Measurements from ENCODE around the gene STARD8. TPM values are rescaled to one million over a fixed set of nuclear protein-coding genes. Genes with fewer than 3 reads are reported as not detected.
"Not testable (repeated sequence)": the region's sequence is repeated elsewhere in the genome, so short reads cannot be mapped to it uniquely, and the experiment has no call there.

Gene STARD8
- total RNA-seq, 1 experiment from 2014 or later = 0.11 TPM

DNA sequence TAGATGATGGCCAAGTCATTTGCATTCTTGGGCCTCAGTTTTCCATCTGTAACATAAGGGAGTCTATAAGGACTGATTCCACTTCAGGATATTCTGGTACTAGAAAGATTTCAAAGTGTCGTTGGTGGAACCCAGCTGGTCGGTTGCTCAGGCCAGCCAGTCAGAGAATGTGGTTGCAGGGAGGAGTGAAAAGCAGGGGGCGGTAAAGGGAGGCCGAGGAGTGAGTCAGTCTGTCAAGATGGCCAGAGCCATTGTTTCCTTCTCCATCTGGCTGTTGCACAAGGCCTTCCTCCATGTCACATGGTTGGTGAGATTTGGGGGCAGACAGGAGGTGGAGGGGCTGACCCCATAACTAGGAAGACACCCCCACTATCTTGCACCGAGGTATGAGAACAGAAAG is 38.2 kb downstream of the STARD8 start:
- no TSS peak for BruUV-seq (replicated peaks)

DNA sequence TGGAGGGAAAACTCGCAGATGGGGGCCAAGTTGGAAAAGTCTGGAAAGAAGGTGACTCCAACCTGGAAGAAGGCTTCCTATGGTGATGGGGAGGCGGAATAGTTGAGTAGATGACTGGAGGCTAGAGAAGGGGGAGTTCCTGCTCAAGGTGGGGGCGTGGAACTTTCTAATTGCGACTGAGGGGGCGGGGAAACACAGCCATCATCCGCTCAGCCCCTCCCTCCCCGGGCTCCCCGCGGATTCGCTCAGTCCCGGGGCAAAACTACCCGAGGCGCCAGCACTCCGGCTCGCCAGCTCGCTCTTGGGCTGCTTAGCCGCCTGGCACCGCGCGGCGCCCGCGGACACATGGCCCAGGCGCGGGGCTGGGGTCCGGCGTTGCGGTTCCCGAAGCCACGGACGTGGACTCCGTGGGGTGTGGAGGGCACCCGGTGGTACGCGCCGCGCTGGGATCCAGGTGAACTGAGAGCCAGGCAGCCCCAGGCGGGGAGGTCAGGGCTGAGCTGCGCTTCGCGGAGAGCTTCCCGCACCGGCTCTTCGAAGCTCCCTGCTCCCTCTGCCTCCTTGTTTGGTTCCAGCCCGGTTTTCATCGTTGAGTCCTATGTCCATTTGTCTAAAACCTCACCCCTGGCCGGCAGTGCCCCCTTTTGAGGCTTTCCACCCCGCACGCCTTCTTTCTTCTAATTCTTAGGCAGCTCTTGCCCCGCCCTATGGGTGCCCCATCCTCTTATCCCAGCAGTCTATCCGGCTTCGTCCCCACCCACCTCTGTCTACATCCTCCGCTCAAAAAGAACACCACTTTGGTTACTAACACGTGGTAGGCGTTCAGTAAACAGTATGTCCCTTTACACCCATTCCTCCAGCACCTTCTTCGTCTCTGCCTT is 38.9 kb downstream of the STARD8 start:
- peak; percentile 38 for DNase-seq (ENCODE audit: low spot score)
- Histone ChIP-seq H3K36me3 (ENCODE audit: insufficient read depth, low read length, poor library complexity, severe bottlenecking) (no peaks in the 10 kb centered on the region), H3K4me3 (ENCODE audit: low read depth, low read length, poor library complexity, severe bottlenecking) (peak overlapping the region; percentile 19), H3K9me3 (ENCODE audit: low read depth, low read length, poor library complexity, severe bottlenecking) (no peaks in the 10 kb centered on the region), H3K4me1 (ENCODE audit: insufficient read depth, low read length, poor library complexity, severe bottlenecking) (no peaks in the 10 kb centered on the region), H3K27ac (ENCODE audit: low read depth, low read length, poor library complexity, severe bottlenecking) (no peak overlapping the region), H3K27me3 (replicated peaks; ENCODE audit: insufficient read depth, low read depth, low read length, poor library complexity) (no peaks in the 10 kb centered on the region)
- BruUV-seq (replicated peaks) = no TSS peak
- no peak for TF ChIP-seq EZH2 (IDR thresholded peaks at IDR 0.05; ENCODE audit: borderline replicate concordance, low read depth, low read length, poor library complexity, severe bottlenecking)
- TF ChIP-seq, protein P1, sequence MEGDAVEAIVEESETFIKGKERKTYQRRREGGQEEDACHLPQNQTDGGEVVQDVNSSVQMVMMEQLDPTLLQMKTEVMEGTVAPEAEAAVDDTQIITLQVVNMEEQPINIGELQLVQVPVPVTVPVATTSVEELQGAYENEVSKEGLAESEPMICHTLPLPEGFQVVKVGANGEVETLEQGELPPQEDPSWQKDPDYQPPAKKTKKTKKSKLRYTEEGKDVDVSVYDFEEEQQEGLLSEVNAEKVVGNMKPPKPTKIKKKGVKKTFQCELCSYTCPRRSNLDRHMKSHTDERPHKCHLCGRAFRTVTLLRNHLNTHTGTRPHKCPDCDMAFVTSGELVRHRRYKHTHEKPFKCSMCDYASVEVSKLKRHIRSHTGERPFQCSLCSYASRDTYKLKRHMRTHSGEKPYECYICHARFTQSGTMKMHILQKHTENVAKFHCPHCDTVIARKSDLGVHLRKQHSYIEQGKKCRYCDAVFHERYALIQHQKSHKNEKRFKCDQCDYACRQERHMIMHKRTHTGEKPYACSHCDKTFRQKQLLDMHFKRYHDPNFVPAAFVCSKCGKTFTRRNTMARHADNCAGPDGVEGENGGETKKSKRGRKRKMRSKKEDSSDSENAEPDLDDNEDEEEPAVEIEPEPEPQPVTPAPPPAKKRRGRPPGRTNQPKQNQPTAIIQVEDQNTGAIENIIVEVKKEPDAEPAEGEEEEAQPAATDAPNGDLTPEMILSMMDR (conservative IDR thresholded peaks at IDR 0.05; ENCODE audit: low read depth, low read length) = no peak
- CTCF ChIA-PET = no interaction called here
- intact Hi-C loops (cut with micrococcal nuclease; ENCODE audit: unreplicated experiment) = no loop called here
- POLR2A ChIA-PET (ENCODE audit: low non-redundant PET) = no interaction called here

More for the DNA sequence above, 38.2 kb downstream of the STARD8 start:
- no peaks in the 10 kb centered on the region for H3K9me3 ChIP-seq (ENCODE audit: low read depth, low read length, poor library complexity, severe bottlenecking)
- TF ChIP-seq, protein P1 (conservative IDR thresholded peaks at IDR 0.05; ENCODE audit: low read depth, low read length) = no peak
- TF ChIP-seq EZH2 (IDR thresholded peaks at IDR 0.05; ENCODE audit: borderline replicate concordance, low read depth, low read length, poor library complexity, severe bottlenecking) = no peak
- intact Hi-C loops (cut with micrococcal nuclease; ENCODE audit: unreplicated experiment) = no loop called here
- no peaks in the 10 kb centered on the region for H3K27me3 ChIP-seq (replicated peaks; ENCODE audit: insufficient read depth, low read depth, low read length, poor library complexity)
- no peak for DNase-seq (ENCODE audit: low spot score)
- H3K27ac ChIP-seq (ENCODE audit: low read depth, low read length, poor library complexity, severe bottlenecking) = no peak overlapping the region
- ChIA-PET POLR2A (ENCODE audit: low non-redundant PET) (no interaction called here), CTCF (no interaction called here)
- no peak overlapping the region for H3K4me3 ChIP-seq (ENCODE audit: low read depth, low read length, poor library complexity, severe bottlenecking)
- H3K4me1 ChIP-seq (ENCODE audit: insufficient read depth, low read length, poor library complexity, severe bottlenecking) = no peaks in the 10 kb centered on the region
- no peaks in the 10 kb centered on the region for H3K36me3 ChIP-seq (ENCODE audit: insufficient read depth, low read length, poor library complexity, severe bottlenecking)

DNA sequence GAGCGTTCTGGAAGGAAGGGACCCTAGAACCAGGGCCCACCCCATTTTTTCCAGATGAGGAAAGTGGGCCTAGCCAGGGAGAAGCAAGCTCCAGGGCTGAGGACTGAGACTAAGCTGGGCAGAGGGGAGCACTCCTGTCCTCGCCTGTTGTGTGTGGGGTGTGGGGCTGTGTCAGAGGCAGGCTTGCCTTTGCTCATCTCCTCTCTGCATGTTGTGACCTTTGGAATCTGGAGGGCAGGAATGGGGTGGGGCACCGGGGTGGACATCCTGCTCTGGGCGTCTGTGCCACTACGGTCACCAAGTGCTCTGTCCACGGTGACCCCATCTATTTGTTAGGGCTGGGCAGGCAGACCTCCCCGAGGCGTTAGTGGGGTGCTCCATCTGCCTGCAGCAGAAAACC is 41.5 kb downstream of the STARD8 start:
- H3K36me3 ChIP-seq (ENCODE audit: insufficient read depth, low read length, poor library complexity, severe bottlenecking); H3K4me1 ChIP-seq (ENCODE audit: insufficient read depth, low read length, poor library complexity, severe bottlenecking); intact Hi-C loops (cut with micrococcal nuclease; ENCODE audit: unreplicated experiment); POLR2A ChIA-PET (ENCODE audit: low non-redundant PET); H3K27me3 ChIP-seq (replicated peaks; ENCODE audit: insufficient read depth, low read depth, low read length, poor library complexity); DNase-seq (ENCODE audit: low spot score); H3K4me3 ChIP-seq (ENCODE audit: low read depth, low read length, poor library complexity, severe bottlenecking); H3K27ac ChIP-seq (ENCODE audit: low read depth, low read length, poor library complexity, severe bottlenecking); H3K9me3 ChIP-seq (ENCODE audit: low read depth, low read length, poor library complexity, severe bottlenecking); BruUV-seq (replicated peaks); CTCF ChIA-PET: not testable (repeated sequence)
